AG04450 (cell line): Measurements from ENCODE around the gene SLC38A4. TPM values are rescaled to one million over a fixed set of nuclear protein-coding genes. Genes with fewer than 3 reads are reported as not detected.

ENCODE experiments used
- CTCF ChIA-PET: fragments of 300-600, 350-600 bp; formaldehyde crosslinking; extraction: SDS; loops from one replicate; lab custom pipeline; 2022; ENCODE audit warnings: antibody characterized with exemption, inconsistent platforms; lab: Charles Lee
- POLR2A ChIA-PET: fragments of 350-600 bp; formaldehyde crosslinking; extraction: SDS; loops from one replicate; lab custom pipeline; 2021; ENCODE audit warnings: antibody characterized with exemption, inconsistent platforms; lab: Yijun Ruan, JAX
- DNase-seq: peaks from one replicate; pipeline ENCODE4 v3.0.0-alpha.2; 2011; ENCODE audit warnings: low read depth, low spot score
- H3K27ac ChIP-seq: one replicate; pipeline ENCODE4 v1.5.1; 2012; ENCODE audit warnings: low read depth, low read length, control low read depth
- H3K27me3 ChIP-seq: one replicate; pipeline ENCODE4 v1.6.0; 2012; ENCODE audit warnings: low read length; ENCODE audit not compliant: control insufficient read depth, insufficient read depth
- H3K4me3 ChIP-seq: 2 replicates; pipeline ENCODE4 v1.5.1; 2011; ENCODE audit warnings: mild to moderate bottlenecking, low read depth, low read length, control low read depth
- H3K9me3 ChIP-seq: 2 replicates; pipeline ENCODE4 v1.5.1; 2012; ENCODE audit warnings: low read length; ENCODE audit not compliant: control insufficient read depth, insufficient read depth
- CTCF ChIP-seq: IDR thresholded peaks from 2 replicates; pipeline ENCODE4 v1.5.1; 2011; ENCODE audit warnings: low read depth, low read length, control low read depth, inconsistent platforms
- polyA plus RNA-seq: library from polyadenylated mRNA; depleted of rRNA; stranded (reverse); fragments of >200 nt; gene quantifications from 2 replicates; pipeline ENCODE4 v1.2.3, GENCODE V29; 2011

Gene SLC38A4
- polyA plus RNA-seq, 1 experiment, result 12.0 TPM

GRCh38 chr12:46775796-46776195 is 50.0 kb downstream of the SLC38A4 start:
- ChIA-PET CTCF (no interaction called here), POLR2A (no interaction called here)
- no peaks in the 10 kb centered on the region for H3K9me3 ChIP-seq
- H3K4me3 ChIP-seq, result no peak overlapping the region
- H3K27me3 ChIP-seq, result no peaks in the 10 kb centered on the region
- H3K27ac ChIP-seq, result no peak overlapping the region
- no peak for TF ChIP-seq CTCF
- DNase-seq, result no peak

- no peak overlapping the region for H3K4me3 ChIP-seq
- ChIA-PET POLR2A (interaction anchor here (1.0 kb wide), 1 partner anchor 13 kb away, joined by 3 read pairs; no protein-coding TSS in a partner anchor), CTCF (interaction anchor here (1.1 kb wide), 1 partner anchor 100 kb away, joined by 3 read pairs; no protein-coding TSS in a partner anchor)
- DNase-seq, result no peak
- no peaks in the 10 kb centered on the region for H3K27me3 ChIP-seq
- H3K9me3 ChIP-seq, result no peaks in the 10 kb centered on the region
- TF ChIP-seq CTCF, result no peak
- no peak overlapping the region for H3K27ac ChIP-seq
Measured at GRCh38 chr12:46774322-46774633, 51.5 kb downstream of the SLC38A4 start.

GRCh38 chr12:46773586-46774321 is 52.0 kb downstream of the SLC38A4 start:
- CTCF ChIA-PET, result no interaction called here

GRCh38 chr12:46771268-46771827 is 54.4 kb downstream of the SLC38A4 start:
- TF ChIP-seq CTCF, result no peak
- Histone ChIP-seq H3K4me3 (no peak overlapping the region), H3K27ac (peak overlapping the region; percentile 13), H3K27me3 (no peaks in the 10 kb centered on the region), H3K9me3 (no peaks in the 10 kb centered on the region)
- ChIA-PET POLR2A (no interaction called here), CTCF (interaction anchor here (0.6 to 2.9 kb wide), 2 partner anchors 250 to 398 kb away, joined by 5 to 7 read pairs; no protein-coding TSS in a partner anchor)
- no peak for DNase-seq

More at GRCh38 chr12:46773586-46774321, 52.0 kb downstream of the SLC38A4 start:
- no peak overlapping the region for H3K4me3 ChIP-seq
- H3K9me3 ChIP-seq, result no peaks in the 10 kb centered on the region
- no peaks in the 10 kb centered on the region for H3K27me3 ChIP-seq
- H3K27ac ChIP-seq, result no peak overlapping the region
- no peak for DNase-seq
- POLR2A ChIA-PET, result interaction anchor here (1.0 kb wide), 1 partner anchor 13 kb away, joined by 3 read pairs; no protein-coding TSS in a partner anchor
- TF ChIP-seq CTCF, result no peak
